Measurements from ENCODE around the gene PPP2R2D.

Gene PPP2R2D

GRCh38 chr10:131900350-131901152 is at the start of gene PPP2R2D:
TSS of gene PPP2R2D (plus strand) at chr10:131901008. CDS start at chr10:131901149, 141 bp downstream.
- DNase-seq: peak; percentile 88

GRCh38 chr10:131851346-131851745 is 49.5 kb upstream of the PPP2R2D start:
- DNase-seq: no peak

GRCh38 chr10:131852176-131852822 is 48.5 kb upstream of the PPP2R2D start:
- DNase-seq: no peak

DNA sequence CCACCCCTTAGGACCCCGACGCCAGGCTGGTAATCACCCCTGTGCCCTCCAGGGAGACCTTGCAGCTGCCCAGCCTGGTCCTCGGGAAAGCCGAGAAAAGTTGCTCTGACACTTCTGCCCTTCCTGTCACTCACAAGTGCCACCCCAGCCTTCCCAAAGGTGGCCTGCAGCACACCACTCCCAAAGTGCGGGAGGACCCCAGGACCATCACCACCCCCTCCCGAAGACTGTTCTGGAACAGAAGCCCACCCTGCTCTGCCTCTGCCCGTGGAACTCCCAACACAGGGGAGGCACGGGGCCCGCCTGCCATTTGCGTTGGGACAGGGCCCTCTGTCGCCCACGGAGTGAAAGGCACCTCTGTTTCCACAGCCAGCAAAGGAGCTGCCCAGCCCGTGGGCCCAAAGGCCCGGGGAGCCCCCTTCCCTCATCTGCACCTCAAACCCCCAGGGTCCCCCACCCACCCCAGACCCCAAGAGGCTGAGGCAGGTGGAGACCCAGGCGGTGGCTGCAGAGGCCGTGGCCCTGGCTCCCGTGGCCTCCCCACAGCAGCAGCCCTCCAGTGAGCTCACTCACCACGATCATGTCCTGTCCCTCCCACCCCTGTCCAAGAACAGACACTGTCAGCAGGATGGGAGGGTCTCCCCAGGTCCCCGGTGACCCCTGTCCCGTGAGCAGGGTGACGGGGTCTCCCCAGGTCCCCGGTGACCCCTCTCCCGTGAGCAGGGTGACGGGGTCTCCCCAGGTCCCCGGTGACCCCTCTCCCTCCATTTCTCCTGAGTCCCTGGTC is 47.8 kb upstream of the PPP2R2D start:
- no peak for DNase-seq

GRCh38 chr10:131853610-131853964 is 47.2 kb upstream of the PPP2R2D start:
- no peak for DNase-seq

DNA sequence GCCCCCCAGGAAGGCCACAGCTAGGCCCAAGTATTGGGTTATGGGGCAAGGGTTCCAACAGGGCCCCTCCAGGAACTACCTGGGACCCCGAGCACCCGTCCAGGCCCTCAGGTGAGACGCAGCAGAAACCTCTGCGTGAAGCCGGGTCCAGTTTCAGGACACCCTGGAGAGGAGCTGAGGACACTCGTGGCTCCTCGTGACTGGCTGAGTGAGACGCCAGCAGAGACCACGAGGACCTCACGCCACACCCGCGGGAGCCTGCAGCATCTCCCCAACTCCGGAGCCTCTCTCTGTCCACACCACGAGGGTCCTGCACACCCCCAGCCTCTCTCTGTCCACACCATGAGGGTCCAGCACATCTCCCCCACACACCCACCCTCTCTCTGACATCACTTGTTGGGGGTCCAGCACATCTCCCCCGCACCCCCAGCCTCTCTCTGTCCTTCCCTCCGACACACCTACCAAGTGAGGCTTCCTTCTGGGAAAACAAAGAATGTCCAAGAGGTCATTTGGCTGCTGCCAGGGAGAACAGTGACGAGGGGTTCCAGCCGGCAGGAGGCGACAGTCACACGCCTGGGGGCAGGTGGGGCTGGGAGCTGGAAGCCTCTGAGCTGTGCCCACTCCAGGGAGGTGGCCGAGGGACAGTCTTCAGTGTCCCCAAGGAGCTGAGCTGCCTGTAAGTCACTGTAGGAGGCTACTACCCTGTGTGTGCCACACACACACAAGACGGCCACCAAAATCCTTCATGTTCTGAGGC is 46.1 kb upstream of the PPP2R2D start:
- no peak for DNase-seq

- no peak for DNase-seq
These were observed 45.1 kb upstream of the PPP2R2D start for GRCh38 chr10:131855461-131856401.

DNA sequence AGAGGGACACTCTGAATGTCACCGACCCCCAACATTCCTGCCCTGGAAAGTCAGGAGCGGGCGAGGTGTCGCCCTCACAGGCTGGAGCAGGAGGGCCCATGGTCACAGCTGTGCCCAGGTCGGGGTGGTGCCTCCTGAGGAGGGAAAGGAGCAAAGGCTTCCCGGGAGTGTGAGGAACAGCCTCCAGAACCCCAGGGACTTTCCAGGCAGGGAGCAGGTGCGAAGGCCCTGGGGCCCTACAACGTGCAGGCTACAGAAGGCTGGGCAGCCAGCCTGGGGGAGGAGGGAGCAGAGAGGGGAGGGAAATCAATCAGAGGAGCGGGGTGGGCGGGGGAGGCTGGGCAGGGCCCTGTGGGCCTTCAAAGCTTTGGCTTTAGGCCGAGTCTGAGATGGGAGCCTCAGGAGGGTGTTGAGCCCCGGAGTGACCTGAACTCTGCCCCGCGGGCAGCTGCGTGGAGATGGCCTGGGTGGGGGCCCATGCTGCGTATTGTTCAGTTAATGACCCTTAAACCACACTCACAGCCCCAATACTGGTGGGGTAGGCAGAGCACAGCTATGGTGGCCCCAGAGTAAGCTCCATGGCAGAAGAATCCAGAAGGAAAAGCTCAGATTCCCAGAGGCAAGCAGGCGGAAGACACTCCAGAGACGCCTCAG is 44.2 kb upstream of the PPP2R2D start:
- no peak for DNase-seq

DNA sequence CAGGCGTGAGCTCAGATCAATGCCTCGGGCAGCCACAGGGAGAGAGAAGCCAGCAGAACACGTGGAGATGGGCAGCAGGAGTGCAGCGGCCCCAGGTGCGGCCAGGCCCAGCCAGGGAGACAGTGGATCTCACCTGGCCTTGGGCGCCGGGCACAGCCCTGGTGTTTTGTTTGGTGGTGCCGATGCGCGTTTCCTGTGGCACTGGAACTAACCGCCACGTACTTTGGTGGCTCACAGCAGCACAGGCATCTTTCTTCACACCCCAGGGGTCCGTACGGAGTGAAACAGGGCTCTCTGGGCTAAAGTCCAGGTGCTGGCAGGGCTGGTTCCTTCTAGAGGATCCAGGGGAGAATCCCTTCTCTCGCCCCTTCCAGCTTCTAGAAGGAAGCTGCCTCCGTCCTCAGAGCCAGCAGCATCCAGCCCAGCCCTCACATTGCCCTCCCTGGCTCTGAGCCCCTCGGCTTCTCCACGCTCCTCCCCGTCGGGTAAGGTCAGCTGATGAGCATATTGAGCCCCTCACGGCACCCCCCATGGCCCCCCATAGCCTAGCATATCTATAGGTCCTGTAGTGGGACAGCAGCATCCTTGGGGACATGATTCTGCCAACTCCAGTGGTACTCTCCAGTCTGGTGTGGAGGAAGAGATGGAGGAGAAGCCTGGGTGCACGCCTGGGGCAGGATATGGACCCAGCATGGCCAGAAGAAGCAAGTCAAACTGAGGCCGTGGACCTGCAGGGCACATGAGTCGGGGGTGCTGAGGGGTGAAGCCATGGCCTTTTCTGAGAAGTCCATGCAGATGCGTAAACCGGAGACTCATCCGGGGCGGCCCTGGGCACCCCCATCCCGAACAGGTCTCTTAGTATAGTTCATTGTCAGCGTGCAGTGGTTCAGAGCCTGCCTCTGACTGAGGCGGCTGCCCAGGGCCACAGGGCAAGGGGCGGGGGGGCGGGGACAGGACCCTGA is 43.4 kb upstream of the PPP2R2D start:
- no peak for DNase-seq

DNA sequence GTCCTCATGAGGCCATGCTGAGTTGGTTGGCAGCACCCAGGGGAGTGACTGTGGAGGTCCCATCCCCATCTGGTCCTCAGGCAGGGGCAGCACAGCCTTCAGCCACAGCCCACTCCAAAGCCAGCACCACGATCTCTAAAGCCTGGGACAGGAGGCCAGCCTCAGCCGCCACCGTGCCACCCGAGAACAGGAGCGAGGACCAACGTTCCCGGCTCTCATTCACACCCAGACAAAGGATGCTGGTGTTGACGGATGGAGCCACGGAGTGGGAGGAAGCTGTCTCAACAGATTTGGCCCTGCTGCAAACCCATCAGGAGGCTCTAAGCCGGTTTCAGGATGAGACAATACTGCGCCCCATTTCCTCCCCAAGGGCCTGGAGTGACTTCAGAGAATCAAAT is 42.7 kb upstream of the PPP2R2D start:
- DNase-seq: no peak

DNA sequence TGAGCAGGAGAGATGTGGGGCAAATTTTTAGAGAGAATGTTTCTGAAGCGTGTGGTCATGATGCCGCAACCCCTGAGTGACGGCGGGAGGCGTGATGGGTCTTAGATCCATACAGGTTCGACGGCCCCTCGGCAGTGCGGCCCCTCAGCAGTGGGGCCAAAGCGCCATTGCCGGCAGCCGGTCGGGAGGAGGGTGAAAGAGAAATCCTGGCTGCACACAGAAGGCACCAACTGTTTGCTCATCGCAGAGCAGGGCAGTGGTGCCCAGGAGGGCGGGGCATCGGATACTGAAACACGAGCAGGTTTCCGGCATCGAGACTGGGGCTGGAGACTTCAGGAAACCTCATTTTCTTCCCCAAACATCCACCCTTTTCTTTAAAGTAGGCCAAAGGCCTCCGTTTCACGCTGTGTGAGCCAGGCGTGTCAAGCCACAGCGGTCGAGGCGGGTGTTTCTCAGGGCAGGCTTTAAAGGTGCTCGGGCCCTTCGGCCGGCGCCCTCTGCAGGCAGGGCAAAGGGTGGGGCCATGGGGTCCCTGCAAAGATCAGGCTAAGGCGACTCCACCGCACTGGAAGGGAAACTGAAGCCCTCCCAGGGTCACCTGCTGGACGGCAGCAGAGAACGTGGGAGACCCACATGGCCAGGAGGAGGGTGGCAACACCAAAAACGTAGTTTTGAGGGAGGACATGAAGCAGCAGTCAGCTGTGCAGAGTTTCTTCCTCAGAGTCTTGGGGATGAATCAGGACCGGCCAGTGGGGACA is 42.0 kb upstream of the PPP2R2D start:
- DNase-seq: no peak

GRCh38 chr10:131859341-131860020 is 41.3 kb upstream of the PPP2R2D start:
- DNase-seq: no peak

GRCh38 chr10:131860311-131860710 is 40.5 kb upstream of the PPP2R2D start:
- no peak for DNase-seq

DNA sequence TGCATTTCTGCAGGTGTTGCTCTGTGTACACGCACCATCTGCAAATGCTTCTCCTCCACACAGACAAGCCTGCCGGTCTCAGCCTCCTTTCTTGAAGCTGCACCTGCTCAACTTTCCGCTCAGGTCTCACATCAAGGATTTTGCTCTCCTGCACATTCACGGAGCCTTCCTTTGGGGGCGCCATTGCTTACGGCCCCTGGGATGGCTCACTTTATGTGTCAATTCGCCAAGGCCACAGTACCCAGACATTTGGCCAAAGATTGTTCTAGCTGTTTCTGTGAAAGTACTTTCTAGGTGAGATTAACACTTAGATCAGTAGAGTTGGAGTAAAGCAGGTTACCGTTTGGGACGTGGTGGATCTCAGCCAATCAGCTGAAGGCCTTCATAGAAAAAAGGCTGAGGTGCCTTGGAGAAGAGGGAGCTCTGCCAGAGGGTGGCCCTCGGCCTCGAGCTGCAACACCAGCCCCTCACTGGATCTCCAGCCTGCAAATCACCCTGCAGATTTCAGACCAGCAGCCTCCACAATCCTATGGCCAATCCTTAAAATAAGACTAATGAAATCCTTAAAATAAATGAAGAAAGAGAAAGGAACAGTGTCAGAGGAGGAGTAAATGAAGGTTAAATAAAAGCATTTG is 39.9 kb upstream of the PPP2R2D start:
- DNase-seq: no peak

DNA sequence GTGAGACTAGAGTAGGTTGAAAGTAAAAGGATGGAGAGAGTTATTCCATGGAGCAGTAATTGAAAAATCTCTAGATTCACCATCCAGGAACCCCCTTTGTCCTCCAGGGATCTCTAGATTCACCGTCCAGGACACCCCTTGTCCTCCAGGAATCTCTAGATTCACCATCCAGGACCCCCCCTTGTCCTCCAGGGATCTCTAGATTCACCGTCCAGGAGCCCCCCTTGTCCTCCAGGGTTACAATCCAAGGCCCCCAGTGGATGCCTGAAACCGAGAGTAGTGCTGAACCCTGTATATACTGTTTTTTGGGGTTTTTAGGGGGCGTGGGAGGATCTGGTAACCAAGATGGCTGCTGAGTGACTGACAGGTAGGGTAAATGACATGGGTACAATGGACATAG is 38.3 kb upstream of the PPP2R2D start:
- no peak for DNase-seq

DNA sequence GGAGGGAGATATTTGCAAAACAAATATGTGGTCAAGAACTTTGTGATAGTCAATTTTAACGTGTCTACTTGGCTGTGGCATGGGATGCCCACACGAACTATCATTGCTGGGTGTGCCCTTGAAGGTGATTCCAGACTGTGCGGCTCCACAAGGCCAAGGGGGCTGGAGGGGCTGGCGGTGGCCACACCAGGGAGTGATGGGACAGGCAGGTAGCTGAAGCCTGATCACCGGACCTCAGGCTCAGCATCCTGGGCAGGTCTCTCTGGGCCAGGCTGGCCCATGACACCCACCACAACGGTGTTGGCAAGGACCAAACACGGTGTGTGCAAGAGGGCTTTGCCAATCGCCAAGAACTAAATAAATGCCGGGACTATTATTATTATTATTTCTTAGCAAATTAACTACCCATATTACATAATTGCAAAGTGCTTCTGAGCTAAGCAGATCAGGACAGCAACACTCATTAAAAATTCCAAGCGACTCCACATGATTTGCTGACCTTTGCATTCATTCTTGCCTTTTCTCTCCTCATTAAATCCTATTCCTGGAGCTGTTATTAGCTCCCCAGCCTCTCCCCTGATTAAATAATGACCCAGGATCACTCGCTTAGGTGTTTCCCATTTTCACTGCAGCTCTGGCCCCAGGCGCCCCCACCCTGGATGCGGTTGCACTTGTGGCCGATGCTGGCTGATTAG is 35.4 kb upstream of the PPP2R2D start:
- DNase-seq: no peak

DNA sequence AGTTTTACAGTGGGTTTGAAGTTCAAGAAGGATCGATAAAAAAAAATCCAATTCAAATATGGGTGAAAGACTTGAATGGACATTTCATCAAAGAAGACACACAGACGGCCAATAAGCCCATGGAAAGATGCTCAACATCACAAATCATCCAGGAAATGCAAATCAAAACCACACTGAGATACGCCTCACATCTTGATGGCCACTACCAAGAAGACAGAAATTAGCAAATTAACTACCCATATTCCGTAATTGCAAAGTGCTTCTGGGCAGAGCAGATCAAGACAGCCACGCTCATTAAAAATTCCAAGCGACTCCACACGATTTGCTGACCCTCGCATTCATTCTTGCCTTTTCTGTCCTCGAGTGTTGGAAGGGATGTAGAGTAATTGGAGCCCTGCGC is 34.1 kb upstream of the PPP2R2D start:
- DNase-seq: no peak

- DNase-seq: no peak
These were observed 32.4 kb upstream of the PPP2R2D start for GRCh38 chr10:131868436-131868835.
